ENCODE results near the gene FAM114A1.

Gene FAM114A1

DNA sequence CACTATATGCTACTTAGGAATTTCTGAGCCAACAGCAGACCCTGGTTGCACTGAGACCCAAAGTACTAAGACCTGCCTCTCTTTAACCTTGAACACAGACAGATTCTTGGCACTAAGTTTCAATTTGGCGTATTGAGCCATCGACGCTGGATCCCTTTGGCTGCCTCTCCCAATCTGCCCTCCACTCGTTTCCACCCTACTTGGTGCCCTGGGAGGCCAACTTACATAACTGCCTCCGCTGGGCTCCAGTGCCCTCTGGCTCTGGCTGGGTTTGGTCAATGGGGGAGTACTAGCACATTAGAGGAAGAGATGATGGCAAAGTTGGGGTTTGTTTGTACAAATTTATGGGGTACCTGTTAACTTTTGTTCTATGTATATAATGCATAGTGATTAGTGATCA lies 101.1 kb downstream of the FAM114A1 start:
- Histone ChIP-seq H3K9me2 (replicated peaks; ENCODE audit: control insufficient read depth, low read length) (no peaks in the 10 kb centered on the region), H3K36me3 (ENCODE audit: control insufficient read depth, low read length) (peaks cover 67% of the 10 kb centered on the region), H3K4me2 (ENCODE audit: low read length) (no peak overlapping the region), H3K4me3 (ENCODE audit: low read length) (no peak overlapping the region), H3F3A (ENCODE audit: control insufficient read depth, insufficient read depth) (peaks cover 4% of the 10 kb centered on the region; the same call in 1 of the 2 replicates), H3K9me3 (ENCODE audit: control insufficient read depth, insufficient read depth, low read length) (no peaks in the 10 kb centered on the region), H4K20me1 (ENCODE audit: control insufficient read depth, insufficient read depth, low read depth, low read length) (no peaks in the 10 kb centered on the region), H3K27ac (ENCODE audit: low read depth, low read length) (no peak overlapping the region), H3K79me2 (ENCODE audit: control insufficient read depth, low read length) (no peaks in the 10 kb centered on the region), H3K4me1 (ENCODE audit: control insufficient read depth, low read length) (no peaks in the 10 kb centered on the region), H3K27me3 (ENCODE audit: control insufficient read depth, low read length) (no peaks in the 10 kb centered on the region)
- no peak for TF ChIP-seq CTCF (IDR thresholded peaks at IDR 0.05; ENCODE audit: low read depth, low read length, poor library complexity, severe bottlenecking)
- TF ChIP-seq EZH2phosphoT487 (IDR thresholded peaks at IDR 0.05; ENCODE audit: borderline replicate concordance, low read length): no peak

- no peaks in the 10 kb centered on the region for H3K9me3 ChIP-seq (ENCODE audit: control insufficient read depth, insufficient read depth, low read length)
- no peak overlapping the region for H3K27ac ChIP-seq (ENCODE audit: low read depth, low read length)
- no peak for TF ChIP-seq EZH2phosphoT487 (IDR thresholded peaks at IDR 0.05; ENCODE audit: borderline replicate concordance, low read length)
- no peaks in the 10 kb centered on the region for H3K79me2 ChIP-seq (ENCODE audit: control insufficient read depth, low read length)
- peaks cover 33% of the 10 kb centered on the region for H3K36me3 ChIP-seq (ENCODE audit: control insufficient read depth, low read length)
- no peak overlapping the region for H3K4me3 ChIP-seq (ENCODE audit: low read length)
- no peak overlapping the region for H3K4me2 ChIP-seq (ENCODE audit: low read length)
- no peaks in the 10 kb centered on the region for H3K27me3 ChIP-seq (ENCODE audit: control insufficient read depth, low read length)
- no peaks in the 10 kb centered on the region for H3K9me2 ChIP-seq (replicated peaks; ENCODE audit: control insufficient read depth, low read length)
- H4K20me1 ChIP-seq (ENCODE audit: control insufficient read depth, insufficient read depth, low read depth, low read length): no peaks in the 10 kb centered on the region
- H3F3A ChIP-seq (ENCODE audit: control insufficient read depth, insufficient read depth): peaks cover 6% of the 10 kb centered on the region; the same call in 1 of the 2 replicates
- H3K4me1 ChIP-seq (ENCODE audit: control insufficient read depth, low read length): no peaks in the 10 kb centered on the region
Observed at GRCh38 chr4:38976308-38976707, 108.7 kb downstream of the FAM114A1 start.

- Histone ChIP-seq H3K79me2 (ENCODE audit: control insufficient read depth, low read length) (no peaks in the 10 kb centered on the region), H3F3A (ENCODE audit: control insufficient read depth, insufficient read depth) (peaks cover 3% of the 10 kb centered on the region; the same call in 1 of the 2 replicates), H3K4me2 (ENCODE audit: low read length) (no peak overlapping the region), H3K27ac (ENCODE audit: low read depth, low read length) (no peak overlapping the region), H4K20me1 (ENCODE audit: control insufficient read depth, insufficient read depth, low read depth, low read length) (no peaks in the 10 kb centered on the region), H3K27me3 (ENCODE audit: control insufficient read depth, low read length) (no peaks in the 10 kb centered on the region), H3K9me3 (ENCODE audit: control insufficient read depth, insufficient read depth, low read length) (no peaks in the 10 kb centered on the region), H3K4me1 (ENCODE audit: control insufficient read depth, low read length) (no peaks in the 10 kb centered on the region), H3K9me2 (replicated peaks; ENCODE audit: control insufficient read depth, low read length) (no peaks in the 10 kb centered on the region), H3K4me3 (ENCODE audit: low read length) (no peak overlapping the region), H3K36me3 (ENCODE audit: control insufficient read depth, low read length) (peaks cover 58% of the 10 kb centered on the region)
- TF ChIP-seq EZH2phosphoT487 (IDR thresholded peaks at IDR 0.05; ENCODE audit: borderline replicate concordance, low read length) (no peak), CTCF (IDR thresholded peaks at IDR 0.05; ENCODE audit: low read depth, low read length, poor library complexity, severe bottlenecking) (no peak)
Observed at GRCh38 chr4:38979081-38979480, 111.5 kb downstream of the FAM114A1 start.

- Histone ChIP-seq H3F3A (ENCODE audit: control insufficient read depth, insufficient read depth) (peaks cover 3% of the 10 kb centered on the region; the same call in 1 of the 2 replicates), H3K27me3 (ENCODE audit: control insufficient read depth, low read length) (no peaks in the 10 kb centered on the region), H3K27ac (ENCODE audit: low read depth, low read length) (no peak overlapping the region), H3K4me2 (ENCODE audit: low read length) (no peak overlapping the region), H3K9me2 (replicated peaks; ENCODE audit: control insufficient read depth, low read length) (no peaks in the 10 kb centered on the region), H3K79me2 (ENCODE audit: control insufficient read depth, low read length) (no peaks in the 10 kb centered on the region), H3K4me1 (ENCODE audit: control insufficient read depth, low read length) (no peaks in the 10 kb centered on the region), H3K4me3 (ENCODE audit: low read length) (no peak overlapping the region), H3K36me3 (ENCODE audit: control insufficient read depth, low read length) (peaks cover 64% of the 10 kb centered on the region), H3K9me3 (ENCODE audit: control insufficient read depth, insufficient read depth, low read length) (no peaks in the 10 kb centered on the region), H4K20me1 (ENCODE audit: control insufficient read depth, insufficient read depth, low read depth, low read length) (no peaks in the 10 kb centered on the region)
- TF ChIP-seq CTCF (IDR thresholded peaks at IDR 0.05; ENCODE audit: low read depth, low read length, poor library complexity, severe bottlenecking) (no peak), EZH2phosphoT487 (IDR thresholded peaks at IDR 0.05; ENCODE audit: borderline replicate concordance, low read length) (no peak)
Observed at GRCh38 chr4:38979511-38980230, 112.1 kb downstream of the FAM114A1 start.

Measured in DOHH2 (cell line).